HepG2 (cell line): ENCODE measurements around the gene CPSF7. TPM values are rescaled to one million over a fixed set of nuclear protein-coding genes. Genes with fewer than 3 reads are reported as not detected.
A peak's percentile ranks its signal among the peaks of the same experiment; 100 is the strongest.

ENCODE experiments used
- ATAC-seq: fragments of 200-7000 bp; cut with Tn5 transposase; 3 replicates; pipeline ENCODE4 v1.9.1; 2020; ENCODE audit warnings: mild to moderate bottlenecking, moderate library complexity
- BruUV-seq: library from RNA; stranded (reverse); fragments of 400-500 nt; replicated peaks from 2 replicates; lab custom pipeline; 2021; lab: Mats Ljungman, UMichigan
- CTCF ChIA-PET: fragments of 300-600 bp; formaldehyde crosslinking; extraction: SDS; loops from one replicate; lab custom pipeline; 2021; ENCODE audit warnings: low total read pairs, inconsistent platforms, low intra/inter-chr PET ratio; lab: Yijun Ruan, JAX
- POLR2A ChIA-PET: fragments of 350-600 bp; sonication (Branson Sonifier 250); formaldehyde crosslinking; loops from one replicate; lab custom pipeline; 2020; ENCODE audit warnings: antibody characterized with exemption, inconsistent platforms; lab: Yijun Ruan, JAX
- DNase-seq: peaks from one replicate; pipeline ENCODE4 v3.0.0-alpha.2; 2015; ENCODE audit warnings: low spot score
- FAIRE-seq: peaks from 3 replicates; lab custom pipeline; 2011; peaks lifted over from hg19 to GRCh38; lab: Jason Lieb, UNC
- H2AFZ ChIP-seq: one replicate; pipeline ENCODE4 v1.6.1; 2011; ENCODE audit warnings: low read length, inconsistent platforms
- H3K27ac ChIP-seq: fragments of 300-600 bp; 3 replicates; pipeline ENCODE4 v1.8.0; 2011; ENCODE audit warnings: mixed run types, mild to moderate bottlenecking, mixed read lengths, low read length, inconsistent platforms; ENCODE audit not compliant: insufficient read depth; ENCODE audit errors: extremely low read length
- H3K27me3 ChIP-seq, 2 experiments: fragments of 200-600 bp in 1 of 2; 2 replicates in 1 of 2; 3 replicates in 1 of 2; pipeline versions ENCODE4 v1.6.0 to v1.8.0; 2011; ENCODE audit warnings: low read length in 2 of 2, mild to moderate bottlenecking in 2 of 2, moderate library complexity in 2 of 2, inconsistent platforms in 1 of 2; ENCODE audit not compliant: insufficient read depth in 2 of 2, control insufficient read depth in 1 of 2
- H3K36me3 ChIP-seq, 2 experiments: fragments of 200-600 bp in 1 of 2; replicated peaks in 1 of 2; 2 replicates in 1 of 2; 3 replicates in 1 of 2; pipeline versions ENCODE4 v1.5.1 to v1.8.0; 2011; ENCODE audit warnings: low read length in 2 of 2, inconsistent platforms in 1 of 2; ENCODE audit not compliant: insufficient read depth in 2 of 2, control insufficient read depth in 1 of 2
- H3K4me1 ChIP-seq: 2 replicates; pipeline ENCODE4 v1.5.1; 2012; ENCODE audit warnings: low read length, inconsistent platforms; ENCODE audit not compliant: insufficient read depth
- H3K4me2 ChIP-seq: 2 replicates; pipeline ENCODE4 v1.6.0; 2011; ENCODE audit warnings: low read depth, low read length, inconsistent platforms
- H3K4me3 ChIP-seq, 3 experiments: fragments of 200-600 bp in 1 of 3; sonication (generic), shearing (Covaris generic) in 1 of 3; replicated peaks in 1 of 3; 2 replicates each; pipeline ENCODE4 v1.5.1; 2011 to 2016; ENCODE audit warnings: low read length in 3 of 3, inconsistent platforms in 2 of 3, low read depth in 2 of 3, mild to moderate bottlenecking in 2 of 3, control low read depth in 1 of 3, mixed read lengths in 1 of 3; ENCODE audit not compliant: insufficient read depth in 1 of 3
- H3K79me2 ChIP-seq: one replicate; pipeline ENCODE4 v1.6.1; 2011; ENCODE audit warnings: low read length, inconsistent platforms; ENCODE audit not compliant: insufficient read depth
- H3K9ac ChIP-seq: 2 replicates; pipeline ENCODE4 v1.6.0; 2011; ENCODE audit warnings: mild to moderate bottlenecking, low read depth, low read length, inconsistent platforms; ENCODE audit not compliant: insufficient read depth
- H3K9me3 ChIP-seq: 2 replicates; pipeline ENCODE4 v1.5.1; 2012; ENCODE audit warnings: mild to moderate bottlenecking, low read length
- H4K20me1 ChIP-seq: 2 replicates; pipeline ENCODE4 v1.6.0; 2011; ENCODE audit warnings: inconsistent platforms, mild to moderate bottlenecking, low read length, moderate library complexity; ENCODE audit not compliant: insufficient read depth
- ARID2 ChIP-seq: sonication (generic); formaldehyde crosslinking; IDR thresholded peaks from 2 replicates; pipeline ENCODE4 v1.8.1; 2022; ENCODE audit warnings: mild to moderate bottlenecking, missing genetic modification reagents, borderline replicate concordance
- CBX1 ChIP-seq: IDR thresholded peaks from one replicate; pipeline ENCODE4 v1.6.1; 2016; ENCODE audit warnings: antibody characterized with exemption, low read depth
- CCDC6 ChIP-seq: sonication (generic); formaldehyde crosslinking; IDR thresholded peaks from 2 replicates; pipeline ENCODE4 v1.8.1; 2022; ENCODE audit warnings: mild to moderate bottlenecking, missing genetic modification reagents, moderate library complexity
- EP300 ChIP-seq, 3 experiments: sonication (generic) in 1 of 3; formaldehyde crosslinking in 1 of 3; IDR thresholded peaks; 2 replicates each; pipeline versions ENCODE4 v1.5.1 to v1.6.1; 2011 to 2020; ENCODE audit warnings: low read depth in 2 of 3, low read length in 2 of 3, borderline replicate concordance in 1 of 3, improper control_type of control experiment in 1 of 3, mild to moderate bottlenecking in 1 of 3, missing genetic modification reagents in 1 of 3, moderate library complexity in 1 of 3
- GATAD1 ChIP-seq: IDR thresholded peaks from 2 replicates; pipeline ENCODE4 v1.6.1; 2016; ENCODE audit warnings: missing genetic modification reagents, missing compliant biosample characterization
- GZF1 ChIP-seq: sonication (generic); formaldehyde crosslinking; IDR thresholded peaks from 2 replicates; pipeline ENCODE4 v1.5.1; 2020; ENCODE audit warnings: mild to moderate bottlenecking, missing genetic modification reagents
- IKZF1 ChIP-seq: fragments of 450-650 bp; IDR thresholded peaks from 2 replicates; pipeline ENCODE4 v1.7.1; 2016
- KDM5A ChIP-seq: fragments of 200-600 bp; sonication (generic); IDR thresholded peaks from 2 replicates; pipeline ENCODE4 v1.7.0; 2018; ENCODE audit warnings: antibody characterized with exemption, mild to moderate bottlenecking, low read length, borderline replicate concordance
- MTERF4 ChIP-seq: sonication (generic); formaldehyde crosslinking; IDR thresholded peaks from 2 replicates; pipeline ENCODE4 v1.8.0; 2023; ENCODE audit warnings: mild to moderate bottlenecking, missing genetic modification reagents
- MTF1 ChIP-seq: sonication (generic); formaldehyde crosslinking; IDR thresholded peaks from 2 replicates; pipeline ENCODE4 v1.5.0; 2020; ENCODE audit warnings: missing genetic modification reagents
- NFIC ChIP-seq: IDR thresholded peaks from 2 replicates; pipeline ENCODE4 v1.6.1; 2012; ENCODE audit warnings: mild to moderate bottlenecking, low read length, inconsistent platforms
- POLR2AphosphoS2 ChIP-seq: IDR thresholded peaks from 2 replicates; pipeline ENCODE4 v1.6.1; 2011; ENCODE audit warnings: low read depth, low read length, improper control_type of control experiment
- SAP130 ChIP-seq: IDR thresholded peaks from 2 replicates; pipeline ENCODE4 v1.6.1; 2016; ENCODE audit warnings: low read depth
- SMARCC2 ChIP-seq: fragments of 450-650 bp; IDR thresholded peaks from 2 replicates; pipeline ENCODE4 v1.6.1; 2017; ENCODE audit warnings: antibody characterized with exemption, mild to moderate bottlenecking
- TGIF2 ChIP-seq: IDR thresholded peaks from 2 replicates; pipeline ENCODE4 v1.6.1; 2016; ENCODE audit warnings: control low read depth, missing compliant biosample characterization
- ZBED4 ChIP-seq: sonication (generic); formaldehyde crosslinking; IDR thresholded peaks from 2 replicates; pipeline ENCODE4 v1.4.0; 2020; ENCODE audit warnings: missing genetic modification reagents, borderline replicate concordance
- ZBTB1 ChIP-seq: sonication (generic); formaldehyde crosslinking; IDR thresholded peaks from 2 replicates; pipeline ENCODE4 v1.4.0; 2020; ENCODE audit warnings: missing genetic modification reagents, borderline replicate concordance
- ZNF326 ChIP-seq: sonication (generic); formaldehyde crosslinking; IDR thresholded peaks from 2 replicates; pipeline ENCODE4 v1.4.0; 2020; ENCODE audit warnings: missing genetic modification reagents, borderline replicate concordance
- ZNF446 ChIP-seq: sonication (generic); formaldehyde crosslinking; IDR thresholded peaks from 2 replicates; pipeline ENCODE4 v1.5.0; 2020; ENCODE audit warnings: mild to moderate bottlenecking, missing genetic modification reagents
- ZNF598 ChIP-seq: sonication (generic); formaldehyde crosslinking; IDR thresholded peaks from 2 replicates; pipeline ENCODE4 v1.5.1; 2020; ENCODE audit warnings: mild to moderate bottlenecking, missing genetic modification reagents, borderline replicate concordance
- ZNF772 ChIP-seq: sonication (generic); formaldehyde crosslinking; IDR thresholded peaks from 2 replicates; pipeline ENCODE4 v1.5.0; 2020; ENCODE audit warnings: mild to moderate bottlenecking, missing genetic modification reagents
- WGBS: methylation state at CpG from one replicate; pipeline ENCODE4 v1.1.6; 2017; ENCODE audit warnings: low lambda C conversion rate; 5-methylcytosine and 5-hydroxymethylcytosine counted together
- in situ Hi-C: cut with HindIII; loops from 2 replicates; pipeline ENCODE4 v1.10.0; 2017; ENCODE audit warnings: low pct_unique_long_range_greater_than_20kb; ENCODE audit not compliant: extremely low pct_ligation_motif_present
- intact Hi-C: fragments of 100-400 bp; cut with micrococcal nuclease; formaldehyde crosslinking; loops from one replicate; pipeline ENCODE4 v1.10.0; 2022; ENCODE audit not compliant: unreplicated experiment
- polyA plus RNA-seq, 8 experiments: library from polyadenylated mRNA; depleted of rRNA in 3 of 8; stranded (reverse) in 7 of 8; unstranded in 1 of 8; fragments of >200 nt; fragmentation: Illumina TruSeq in 4 of 8; extraction: Trizol in 4 of 8; gene quantifications; 2 replicates each; pipeline versions ENCODE4 v1.2.1 to v1.2.3, GENCODE V29; 2011 to 2016; ENCODE audit warnings: low read depth in 4 of 8, missing spikeins in 1 of 8, mixed read lengths in 1 of 8; ENCODE audit not compliant: insufficient read depth in 1 of 8
- total RNA-seq, 5 experiments: library from RNA; depleted of rRNA; stranded (reverse); fragments of >200 nt; fragmentation: Illumina TruSeq; extraction: Trizol; gene quantifications; 2 replicates each; pipeline ENCODE4 v1.2.3, GENCODE V29; 2016; ENCODE audit warnings: low read depth in 1 of 5

The CPSF7 gene
- total and polyA plus RNA-seq, 2 of the 13 experiments (the other 11 are each of a cell fraction or from before 2014, with no cell fraction given): 34.1 to 36.8 TPM

- WGBS: 0% methylated on average over 7 of the region's 12 CpGs
- peak; percentile 35 for DNase-seq
- TF ChIP-seq TGIF2 (CRISPR knock-in tag): peak; percentile 62; the same call in 1 of the 2 replicates
- TF ChIP-seq ZNF772 (CRISPR knock-in tag): 0 out of 2 replicates have a peak, but pooled peaks have one; percentile 10
- TF ChIP-seq CCDC6 (CRISPR knock-in tag): peak; percentile 37; the same call in 1 of the 2 replicates
- TF ChIP-seq ZNF446 (CRISPR knock-in tag): no peak
- TF ChIP-seq ZBTB1 (CRISPR knock-in tag): no peak
- TF ChIP-seq MTF1 (CRISPR knock-in tag): no peak
- 0 out of 2 replicates have a peak, but pooled peaks have one; percentile 1 for TF ChIP-seq ARID2
- TF ChIP-seq MTERF4 (CRISPR knock-in tag): no peak
- no peak for TF ChIP-seq IKZF1
- TF ChIP-seq NFIC: no peak
- no peak for TF ChIP-seq ZNF326 (CRISPR knock-in tag)
- TF ChIP-seq EP300 (IDR thresholded peaks at IDR 0.05; ENCODE audit: low read depth in 2 of 2, low read length in 2 of 2): no peak; a peak in 1 of 4 replicates
- TF ChIP-seq EP300 (CRISPR knock-in tag; IDR thresholded peaks at IDR 0.05; ENCODE audit: borderline replicate concordance): no peak
- no peak for TF ChIP-seq CBX1
- TF ChIP-seq SAP130 (CRISPR knock-in tag): peak; percentile 7; the same call in 1 of the 2 replicates
- 0 out of 2 replicates have a peak, but pooled peaks have one; percentile 71 for TF ChIP-seq KDM5A
- TF ChIP-seq ZBED4: no peak
- no peak for TF ChIP-seq GATAD1 (CRISPR knock-in tag)
- no peak for TF ChIP-seq POLR2AphosphoS2
- 0 out of 2 replicates have a peak, but pooled peaks have one; percentile 8 for TF ChIP-seq ZNF598 (CRISPR knock-in tag)
- TF ChIP-seq SMARCC2: no peak
- no peak for TF ChIP-seq GZF1 (CRISPR knock-in tag)
These were observed 67.3 kb downstream of the CPSF7 start for GRCh38 chr11:61362542-61362875.

More at GRCh38 chr11:61362542-61362875, 67.3 kb downstream of the CPSF7 start:
- Histone ChIP-seq H3K9ac (peak overlapping the region; percentile 98), H3K27me3 (no peaks in the 10 kb centered on the region; a peak in 1 of 5 replicates), H3K4me2 (peak overlapping the region; percentile 81), H2AFZ (peak overlapping the region; percentile 32), H3K36me3 (peaks cover 7 to 29% of the 10 kb centered on the region in 2 experiments), H3K9me3 (no peaks in the 10 kb centered on the region), H3K4me3 (peak overlapping the region; percentile 74 to 80 (median 80)), H3K4me1 (peaks cover 30% of the 10 kb centered on the region), H3K27ac (peak overlapping the region; percentile 98), H3K79me2 (peaks cover 17% of the 10 kb centered on the region), H4K20me1 (no peaks in the 10 kb centered on the region)
- intact Hi-C loops: loop anchor here (2.0 kb wide), 1 partner anchor 28 kb away; no protein-coding TSS in a partner anchor
- POLR2A ChIA-PET: interaction anchor here (0.8 to 9.9 kb wide), 19 partner anchors 8 to 68 kb away, joined by 3 to 146 read pairs (median 12); partner anchors contain the start of genes CPSF7, DDB1, SDHAF2 and TKFC
- ATAC-seq (peak; percentile 20), FAIRE-seq (no peak)
- in situ Hi-C loops: no loop called here
- BruUV-seq: TSS peak; percentile 72
- CTCF ChIA-PET: no interaction called here
